ENCODE results near the gene ADAM15. TPM values are rescaled to one million over a fixed set of nuclear protein-coding genes. Genes with fewer than 3 reads are reported as not detected.
A peak's percentile ranks its signal among the peaks of the same experiment; 100 is the strongest.

The ADAM15 gene
- total RNA-seq, 4 donors from 2014 or later, result 51.3 to 75.5 (median 65.6) TPM

- Histone ChIP-seq H3K4me1 (peaks cover 26 to 31% of the 10 kb centered on the region in 2 donors), H3K4me3 (replicated peaks in 1 of 3) (peak within 1 kb of the TSS; percentile 75 to 92 (median 81)), H3K27me3 (no peaks in the 10 kb centered on the region), H3K36me3 (peaks cover 0 to 3% of the 10 kb centered on the region in 2 donors), H3K27ac (peak within 1 kb of the TSS; percentile 40 to 76 (median 67)), H3K9me3 (no peaks in the 10 kb centered on the region)
- peak; percentile 89 to 90 for DNase-seq
- TF ChIP-seq POLR2A (IDR thresholded peaks at IDR 0.05) (peak in 1 of 2 donors; percentile 77), CTCF (IDR thresholded peaks at IDR 0.05) (no peak)
- intact Hi-C loops (cut with DNase I), result loop anchor here (2.0 to 10.0 kb wide), 3 partner anchors 21 to 499 kb away; partner anchors contain the start of gene CHRNB2
- WGBS, 2 donors, result 0 to 2% methylated on average over 29 to 30 of the region's 57 CpGs
Measured at GRCh38 chr1:155063550-155064110, 12.5 kb downstream of the ADAM15 start, which contains the start of gene EFNA4. Gene EFNA4 (plus strand): TSS chr1:155063740. CDS start chr1:155063824, 84 bp downstream.

- no peaks in the 10 kb centered on the region for H3K27me3 ChIP-seq
- H3K4me3 ChIP-seq (replicated peaks in 1 of 3), result peak overlapping the region; percentile 75 to 92 (median 81)
- no peak for TF ChIP-seq CTCF (IDR thresholded peaks at IDR 0.05)
- TF ChIP-seq POLR2A (IDR thresholded peaks at IDR 0.05), result no peak
- H3K27ac ChIP-seq, result peak overlapping the region; percentile 40 to 76 (median 67)
- DNase-seq, result peak; percentile 48 to 56
- WGBS, 2 donors, result 12 to 14% methylated on average over 13 to 14 of the region's 14 CpGs
- H3K4me1 ChIP-seq, result peaks cover 26 to 31% of the 10 kb centered on the region in 2 donors
- intact Hi-C loops (cut with DNase I), result loop anchor here (10.0 kb wide), 2 partner anchors 399 to 499 kb away; partner anchors contain the start of gene CHRNB2
- no peaks in the 10 kb centered on the region for H3K36me3 ChIP-seq
- H3K9me3 ChIP-seq, result no peaks in the 10 kb centered on the region
Measured at GRCh38 chr1:155064111-155064831, 13.2 kb downstream of the ADAM15 start.

GRCh38 chr1:155064832-155065429 is 13.8 kb downstream of the ADAM15 start:
- TF ChIP-seq POLR2A (IDR thresholded peaks at IDR 0.05) (no peak), CTCF (IDR thresholded peaks at IDR 0.05) (no peak)
- intact Hi-C loops (cut with DNase I), result loop anchor here (10.0 kb wide), 2 partner anchors 400 to 500 kb away; partner anchors contain the start of gene CHRNB2
- Histone ChIP-seq H3K27ac (no peak overlapping the region), H3K9me3 (no peaks in the 10 kb centered on the region), H3K4me3 (replicated peaks in 1 of 3) (no peak overlapping the region), H3K27me3 (no peaks in the 10 kb centered on the region), H3K4me1 (peaks cover 26 to 31% of the 10 kb centered on the region in 2 donors), H3K36me3 (no peaks in the 10 kb centered on the region)
- WGBS, 2 donors, result 75 to 76% methylated on average over 5 of the region's 5 CpGs
- no peak for DNase-seq

GRCh38 chr1:155066777-155067176 is 15.7 kb downstream of the ADAM15 start:
- Histone ChIP-seq H3K4me1 (peaks cover 32 to 41% of the 10 kb centered on the region in 2 donors), H3K9me3 (no peaks in the 10 kb centered on the region), H3K27ac (no peak overlapping the region), H3K27me3 (no peaks in the 10 kb centered on the region), H3K4me3 (replicated peaks in 1 of 3) (no peak overlapping the region), H3K36me3 (no peaks in the 10 kb centered on the region)
- WGBS, 2 donors, result 80 to 91% methylated on average over 8 of the region's 8 CpGs
- TF ChIP-seq CTCF (IDR thresholded peaks at IDR 0.05), result no peak
- no peak for TF ChIP-seq POLR2A (IDR thresholded peaks at IDR 0.05)
- no peak for DNase-seq
- intact Hi-C loops (cut with DNase I), result loop anchor here (10.0 kb wide), 2 partner anchors 402 to 502 kb away; partner anchors contain the start of gene CHRNB2
